Muscle of back (tissue), 11 donors: ENCODE measurements around the gene IGF2R. TPM values are rescaled to one million over a fixed set of nuclear protein-coding genes. Genes with fewer than 3 reads are reported as not detected.
A peak's percentile ranks its signal among the peaks of the same experiment; 100 is the strongest.
"Not testable (repeated sequence)": the region's sequence is repeated elsewhere in the genome, so short reads cannot be mapped to it uniquely, and the experiment has no call there.

Experiments used
- DNase-seq, 3 donors: peaks; one replicate each; pipeline versions ENCODE4 v3.0.0 to v3.0.0-alpha.2; 2013
- polyA plus RNA-seq, 10 donors: library from polyadenylated mRNA; unstranded; fragments of 120-200 nt; gene quantifications; one replicate each; pipeline ENCODE4 v1.2.1, GENCODE V29; 2013; ENCODE audit not compliant: insufficient read length in 10 of 10

Gene IGF2R
- polyA plus RNA-seq, 10 donors: 114 to 143 (median 129) TPM

GRCh38 chr6:160134337-160134751 lies 165.5 kb downstream of the IGF2R start:
- not testable (repeated sequence) for DNase-seq

GRCh38 chr6:160134779-160135547 lies 166.1 kb downstream of the IGF2R start:
- no peak for DNase-seq

GRCh38 chr6:160135907-160136655 lies 167.2 kb downstream of the IGF2R start:
- DNase-seq: no peak

- no peak for DNase-seq
Measured at GRCh38 chr6:160137130-160137988, 168.5 kb downstream of the IGF2R start.

- peak; percentile 52 to 79 (median 66) for DNase-seq
Measured at GRCh38 chr6:160137989-160138835, 169.3 kb downstream of the IGF2R start.

GRCh38 chr6:160138839-160139419 lies 170.0 kb downstream of the IGF2R start:
- no peak for DNase-seq

- peak; percentile 19 to 79 (median 64) for DNase-seq
Measured at GRCh38 chr6:160139420-160139851, 170.6 kb downstream of the IGF2R start.

- not testable (repeated sequence) for DNase-seq
Measured at GRCh38 chr6:160140493-160140892, 171.6 kb downstream of the IGF2R start.

GRCh38 chr6:160141001-160141726 lies 172.3 kb downstream of the IGF2R start:
- peak in 1 of 3 donors; percentile 10 for DNase-seq

- no peak for DNase-seq
Measured at GRCh38 chr6:160142115-160142715, 173.3 kb downstream of the IGF2R start.

- DNase-seq: no peak
Measured at GRCh38 chr6:160146454-160147145, 177.7 kb downstream of the IGF2R start.

- no peak for DNase-seq
Measured at GRCh38 chr6:160147146-160147536, 178.3 kb downstream of the IGF2R start.

GRCh38 chr6:160154471-160154870 lies 185.6 kb downstream of the IGF2R start:
- DNase-seq: no peak

- DNase-seq: no peak
Measured at GRCh38 chr6:160156842-160157241, 188.0 kb downstream of the IGF2R start.

- DNase-seq: no peak
Measured at GRCh38 chr6:160160450-160160849, 191.6 kb downstream of the IGF2R start.
